ENCODE results near the gene TBXAS1. TPM values are rescaled to one million over a fixed set of nuclear protein-coding genes. Genes with fewer than 3 reads are reported as not detected.

Gene TBXAS1
- total RNA-seq, 1 donor from 2014 or later, result 35.5 TPM

- no peak for DNase-seq (ENCODE audit: low read depth)
Measured at GRCh38 chr7:139948167-139948566, 119.1 kb downstream of the TBXAS1 start.

DNA sequence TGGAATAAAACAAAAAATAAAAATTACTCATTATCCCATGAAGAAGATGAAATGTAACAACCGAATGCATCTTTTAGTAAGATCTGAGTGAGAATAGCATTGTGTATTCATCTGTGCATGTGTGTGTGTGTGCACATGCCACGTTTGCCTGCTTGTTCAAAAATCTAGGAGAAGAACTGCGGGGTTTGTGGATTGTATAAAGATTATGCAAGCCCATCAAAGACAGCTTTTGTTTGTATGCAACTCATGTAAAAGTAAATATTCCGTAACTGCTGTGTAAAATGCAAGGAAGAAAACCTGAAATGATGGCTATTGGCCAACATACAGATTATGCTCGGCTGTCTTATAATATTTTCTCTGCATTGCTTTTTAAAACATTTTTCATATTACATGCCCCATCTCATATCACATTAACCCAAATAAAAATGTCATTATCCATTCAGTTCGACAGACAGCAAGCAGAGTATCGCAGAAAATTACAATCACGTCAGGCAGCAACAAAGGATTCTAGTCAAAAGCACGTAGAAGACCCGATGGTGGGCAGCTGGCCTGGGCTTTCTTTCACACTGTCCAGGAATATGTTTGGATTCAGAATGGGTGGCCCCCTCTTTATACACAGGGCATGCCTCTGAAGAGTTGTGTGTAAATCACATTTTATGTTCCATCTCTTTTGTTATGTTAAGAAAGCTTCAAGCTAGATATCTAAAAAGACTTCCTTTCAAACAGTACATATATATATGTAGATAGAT, 119.7 kb downstream of the TBXAS1 start:
- DNase-seq (ENCODE audit: low read depth), result no peak

DNA sequence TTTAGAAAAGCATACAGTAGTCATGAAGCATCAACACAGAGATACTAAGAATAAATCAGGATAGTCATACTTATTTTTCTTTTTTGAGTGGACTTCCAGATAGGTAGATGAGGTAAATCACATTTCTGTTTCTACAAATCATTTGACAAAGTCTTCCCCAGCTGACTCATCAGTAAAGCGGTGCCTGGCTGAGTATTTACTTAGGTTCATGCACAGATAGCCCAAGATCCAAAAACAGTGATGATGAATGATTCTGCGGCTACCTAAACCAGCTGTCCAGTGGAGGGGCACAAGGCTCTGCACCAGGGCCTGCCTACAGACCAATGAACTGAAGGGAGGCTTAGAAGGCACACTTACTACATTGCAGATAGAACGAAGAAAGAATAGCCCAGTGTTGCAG, 120.6 kb downstream of the TBXAS1 start:
- peak; percentile 14 for DNase-seq (ENCODE audit: low read depth)

- DNase-seq (ENCODE audit: low read depth), result no peak
Measured at GRCh38 chr7:139950881-139951525, 121.9 kb downstream of the TBXAS1 start.

GRCh38 chr7:139953229-139953628, 124.2 kb downstream of the TBXAS1 start:
- no peak for DNase-seq (ENCODE audit: low read depth)

- DNase-seq (ENCODE audit: low read depth), result no peak
Measured at GRCh38 chr7:139955109-139955820, 126.2 kb downstream of the TBXAS1 start.

- no peak for DNase-seq (ENCODE audit: low read depth)
Measured at GRCh38 chr7:139958599-139959284, 129.7 kb downstream of the TBXAS1 start.

DNA sequence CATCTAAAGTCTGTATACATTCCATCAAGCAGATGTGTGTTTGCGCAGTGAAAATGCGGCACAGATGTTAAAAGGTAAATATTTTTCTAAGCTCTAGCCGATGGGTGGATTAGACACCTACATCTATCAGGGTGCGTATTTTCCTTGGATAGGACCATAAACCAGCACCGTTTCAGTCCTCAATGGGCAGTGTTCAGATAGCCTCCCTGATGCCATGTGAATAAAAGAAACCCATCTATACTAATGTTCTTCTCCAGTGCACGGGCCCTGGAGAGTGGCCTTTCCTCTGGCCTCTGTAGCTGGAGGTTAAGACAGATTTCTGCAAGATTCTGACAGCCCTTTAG, 130.2 kb downstream of the TBXAS1 start:
- no peak for DNase-seq (ENCODE audit: low read depth)

DNA sequence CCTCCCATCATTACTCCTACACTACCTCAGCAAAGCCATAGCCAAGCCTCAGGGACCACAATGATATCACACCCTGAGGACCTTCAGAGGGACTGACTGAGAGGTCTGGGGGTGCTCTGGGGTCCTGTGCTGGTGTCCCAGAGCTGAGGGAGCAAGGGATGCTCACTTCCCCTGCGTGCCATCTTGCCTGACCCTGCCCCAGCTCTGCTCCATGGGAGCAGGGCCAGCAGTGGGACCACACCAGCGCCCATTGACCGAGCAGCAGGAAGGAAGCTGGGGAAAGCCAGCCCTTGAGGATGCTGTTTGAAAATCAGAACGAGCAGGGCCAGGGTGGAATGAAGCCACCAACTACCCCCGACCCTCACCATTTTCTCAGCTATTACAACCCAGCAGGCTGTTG, 130.7 kb downstream of the TBXAS1 start:
- no peak for DNase-seq (ENCODE audit: low read depth)

- DNase-seq (ENCODE audit: low read depth), result no peak
Measured at GRCh38 chr7:139960157-139960556, 131.1 kb downstream of the TBXAS1 start.

DNA sequence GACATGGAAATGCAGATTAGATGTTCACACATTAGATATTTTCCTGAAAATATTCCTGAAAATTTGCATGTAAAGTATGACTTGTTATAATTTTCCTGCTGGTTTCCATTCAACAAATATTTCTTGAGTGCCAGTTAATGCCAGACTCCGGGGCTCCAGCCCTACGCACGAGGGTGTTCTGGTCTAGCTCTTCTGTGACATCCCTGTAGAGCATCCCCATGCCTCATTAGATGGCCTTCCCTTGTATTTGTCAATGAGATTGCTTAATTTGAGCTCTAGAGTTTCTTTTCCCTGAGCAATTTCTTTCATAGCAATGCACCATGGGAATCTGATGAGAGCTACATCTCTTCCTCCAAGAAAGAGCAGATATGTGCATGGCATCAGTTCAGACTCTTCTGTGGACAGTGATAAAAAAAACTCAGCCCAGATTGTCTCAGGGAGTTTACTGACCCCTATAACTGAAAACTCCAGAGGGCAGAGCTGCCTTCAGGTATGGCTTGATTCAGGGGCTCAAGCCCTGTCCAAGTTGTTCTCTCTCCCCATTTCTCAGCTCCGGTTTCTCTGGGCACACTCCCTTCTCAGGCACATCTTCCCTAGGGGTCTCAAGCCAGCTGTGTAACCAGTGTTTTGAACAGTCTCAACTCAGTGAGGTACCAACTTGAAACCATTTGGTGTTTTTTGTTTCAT, 137.0 kb downstream of the TBXAS1 start:
- DNase-seq (ENCODE audit: low read depth), result no peak

DNA sequence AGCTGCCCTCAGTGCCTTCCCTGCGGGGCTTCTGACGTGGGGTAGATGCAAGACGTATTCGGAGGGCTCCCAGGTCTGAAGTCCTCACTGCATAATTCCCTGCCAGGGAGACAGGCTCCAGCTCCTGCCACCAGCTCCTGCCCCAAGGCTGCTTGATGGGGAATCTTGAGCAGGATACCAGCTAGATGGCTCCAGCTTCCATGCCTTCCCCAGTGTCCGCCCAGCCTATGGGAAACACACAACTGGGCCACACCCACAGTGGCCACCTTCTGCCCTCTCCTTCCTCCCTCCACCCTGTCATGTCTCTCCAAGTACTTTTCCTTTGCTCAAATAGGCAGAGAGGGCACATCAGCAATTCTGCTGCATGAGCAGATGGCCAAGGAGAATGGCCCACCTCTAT, 137.9 kb downstream of the TBXAS1 start:
- no peak for DNase-seq (ENCODE audit: low read depth)

DNA sequence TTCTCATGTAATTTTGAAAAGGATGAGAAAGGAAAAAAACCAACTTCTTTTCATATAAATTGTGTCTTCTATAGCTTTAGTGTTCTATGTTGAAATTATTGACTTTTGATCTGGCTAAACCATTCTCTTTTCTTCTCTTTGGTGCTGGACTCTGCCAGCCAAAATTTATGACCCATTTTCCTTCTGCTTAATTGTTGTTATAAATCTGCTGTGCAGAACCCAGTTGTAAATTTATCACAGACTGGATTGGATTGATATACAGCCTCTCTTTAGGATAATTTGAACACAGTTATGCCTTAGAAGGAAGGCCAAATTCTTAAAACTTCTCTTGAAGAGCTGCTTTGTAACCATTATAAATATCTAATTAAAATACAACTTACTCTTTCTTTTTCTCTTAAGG, 139.9 kb downstream of the TBXAS1 start:
- DNase-seq (ENCODE audit: low read depth), result no peak

GRCh38 chr7:139972029-139972428, 143.0 kb downstream of the TBXAS1 start:
- DNase-seq (ENCODE audit: low read depth), result no peak

DNA sequence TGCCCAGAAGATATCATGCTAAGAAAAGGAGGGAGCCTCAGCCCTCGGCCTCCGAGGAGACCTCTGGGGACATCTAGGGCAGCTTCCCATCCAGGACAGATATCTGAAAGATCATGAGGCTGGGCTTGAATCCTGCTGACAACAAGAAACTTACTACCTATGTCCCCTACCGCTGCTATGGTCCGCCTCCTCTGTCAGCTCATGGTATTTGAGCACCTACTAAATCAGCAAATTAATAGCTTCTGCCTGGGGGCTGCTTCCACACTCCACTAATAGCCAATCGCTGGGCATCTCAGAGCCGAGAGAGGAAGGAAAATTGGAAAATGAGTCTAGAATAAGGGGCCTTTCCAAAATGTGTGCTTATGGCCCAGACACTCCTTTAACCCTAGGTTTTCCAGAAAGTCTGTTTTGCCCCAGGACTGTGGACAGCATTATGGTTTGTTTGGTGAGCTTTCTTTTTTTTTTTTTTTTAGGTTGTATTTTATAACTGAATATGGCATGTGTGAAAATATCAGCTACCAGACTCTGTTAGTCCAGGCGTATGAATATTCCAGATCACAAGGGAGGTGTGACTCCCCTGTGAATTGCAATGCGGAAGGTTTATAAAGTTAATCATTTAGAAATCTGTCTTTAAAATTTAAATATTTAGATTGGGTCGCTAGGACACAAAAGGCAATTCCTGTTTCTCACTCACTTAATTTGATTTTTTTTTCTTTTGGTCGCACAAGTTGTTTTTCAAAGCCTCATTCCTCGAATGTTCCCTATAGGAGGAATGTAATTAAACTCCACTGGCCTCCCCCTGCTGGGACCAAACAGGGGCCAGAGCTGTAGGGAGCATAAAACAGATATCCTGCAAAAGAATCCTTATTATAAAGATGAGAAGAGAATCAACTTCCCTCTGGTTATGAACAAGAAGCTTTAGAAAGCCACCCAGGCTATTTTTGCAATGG, 144.3 kb downstream of the TBXAS1 start:
- DNase-seq (ENCODE audit: low read depth), result peak; percentile 22

DNA sequence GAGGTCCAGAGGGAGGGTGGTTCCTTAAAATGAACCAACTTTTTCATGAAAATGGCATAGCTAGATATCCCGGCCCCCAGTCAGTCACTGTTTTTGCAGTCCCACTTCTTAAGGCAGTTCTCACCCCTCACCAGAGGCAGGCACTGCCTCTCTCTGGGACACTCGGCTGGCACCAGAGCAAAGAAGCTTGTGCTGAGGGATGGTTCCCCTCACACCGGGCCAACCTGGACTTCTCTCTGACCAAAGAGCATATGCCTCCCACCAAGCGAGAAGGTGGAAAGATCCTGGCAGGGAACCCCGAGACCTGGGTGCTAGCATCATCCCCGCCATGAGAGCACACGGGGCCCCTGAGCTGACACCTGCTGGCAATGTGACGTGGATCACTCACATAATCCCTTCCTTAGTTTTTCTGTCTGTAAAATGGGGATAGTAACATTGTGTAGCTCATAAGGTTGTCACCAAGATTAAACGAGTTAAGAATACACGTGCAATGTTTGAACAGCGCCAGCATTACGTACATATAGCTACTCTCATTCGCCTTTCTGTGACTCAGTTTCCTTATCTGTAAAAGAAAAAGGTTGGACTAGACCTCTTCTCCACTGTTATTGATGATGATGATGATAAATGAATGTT, 145.2 kb downstream of the TBXAS1 start:
- DNase-seq (ENCODE audit: low read depth), result no peak

DNA sequence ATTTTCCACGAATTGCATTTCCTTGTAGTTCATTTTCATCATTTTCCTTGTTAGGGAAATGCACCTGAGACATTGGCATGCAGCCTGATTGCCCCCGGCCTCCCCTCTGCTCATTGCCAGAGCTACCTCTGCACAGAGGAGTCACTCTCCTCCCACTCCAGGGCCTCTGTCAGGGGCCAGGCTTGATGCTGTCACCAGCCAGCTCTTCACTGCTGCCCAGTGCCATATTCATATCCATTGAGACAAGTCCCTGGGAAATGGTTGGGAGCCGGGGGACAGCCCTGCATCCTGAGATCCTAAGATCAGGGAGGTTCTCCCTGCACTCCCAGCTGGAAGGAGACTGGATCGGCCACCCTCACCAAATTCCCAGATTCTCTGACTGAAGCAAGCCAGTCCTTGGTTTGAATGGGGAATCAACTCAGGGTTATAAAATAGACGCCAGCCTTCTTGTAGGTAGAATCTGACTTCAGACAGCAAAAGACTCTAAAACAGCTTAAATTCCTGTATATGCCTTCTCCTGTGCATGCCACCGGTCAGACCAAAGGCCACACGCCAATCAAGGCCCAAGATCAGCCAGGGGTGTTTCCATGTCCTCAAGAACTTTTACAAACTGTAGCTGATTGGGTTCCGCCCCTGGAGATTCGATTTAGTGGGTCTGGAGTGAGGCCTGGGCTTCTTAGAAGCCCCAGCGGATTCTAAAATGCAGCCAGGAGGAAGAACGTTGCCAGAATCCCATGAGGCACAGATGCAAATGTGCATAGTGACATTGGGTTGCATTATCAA, 147.2 kb downstream of the TBXAS1 start:
- no peak for DNase-seq (ENCODE audit: low read depth)

GRCh38 chr7:139976838-139977656, 148.0 kb downstream of the TBXAS1 start:
- DNase-seq (ENCODE audit: low read depth), result no peak

DNA sequence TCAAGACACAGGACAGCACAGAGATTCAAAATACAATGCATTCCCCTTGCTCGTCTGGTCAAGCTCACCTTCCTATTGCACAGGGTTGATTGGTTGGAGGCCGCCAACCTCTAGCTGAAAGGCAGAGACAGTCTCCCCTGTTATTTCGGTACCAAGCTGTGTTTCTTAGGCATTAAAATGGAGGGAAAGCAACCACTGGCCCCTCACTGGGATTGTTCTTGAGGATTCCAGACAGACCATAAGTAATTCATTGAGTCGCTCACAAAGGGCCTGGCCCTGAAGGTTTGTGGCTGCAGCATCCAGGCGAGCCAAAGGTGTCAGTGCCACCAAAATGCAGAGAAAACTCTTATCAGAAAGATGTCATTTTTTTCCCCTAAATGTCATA, 152.4 kb downstream of the TBXAS1 start:
- no peak for DNase-seq (ENCODE audit: low read depth)

Data from renal cortical epithelial cell (primary cell).